Fibroblast of lung (primary cell): ENCODE measurements around the gene PTH. TPM values are rescaled to one million over a fixed set of nuclear protein-coding genes. Genes with fewer than 3 reads are reported as not detected.

Experiments
- DNase-seq, 2 donors: peaks; one replicate each; pipeline versions ENCODE4 v3.0.0 to v3.0.0-alpha.2; 2010; ENCODE audit warnings: low read depth in 2 of 2
- H2AFZ ChIP-seq: 2 replicates; pipeline ENCODE4 v1.5.1; 2012; ENCODE audit warnings: low read length, control low read depth, inconsistent platforms
- H3K27ac ChIP-seq: 2 replicates; pipeline ENCODE4 v1.5.1; 2011; ENCODE audit warnings: low read length, control low read depth; ENCODE audit not compliant: insufficient read depth
- H3K27me3 ChIP-seq: 2 replicates; pipeline ENCODE4 v1.5.1; 2011; ENCODE audit warnings: mild to moderate bottlenecking, low read length; ENCODE audit not compliant: control insufficient read depth, insufficient read depth
- H3K36me3 ChIP-seq: 2 replicates; pipeline ENCODE4 v1.5.1; 2011; ENCODE audit warnings: low read length; ENCODE audit not compliant: control insufficient read depth, insufficient read depth
- H3K4me1 ChIP-seq: 2 replicates; pipeline ENCODE4 v1.5.1; 2011; ENCODE audit warnings: low read length; ENCODE audit not compliant: control insufficient read depth, insufficient read depth; ENCODE audit errors: extremely low read depth
- H3K4me2 ChIP-seq: 2 replicates; pipeline ENCODE4 v1.5.1; 2011; ENCODE audit warnings: low read length, control low read depth; ENCODE audit not compliant: insufficient read depth; ENCODE audit errors: extremely low read depth
- H3K4me3 ChIP-seq, 4 experiments: fragments of 200-600 bp in 1 of 4; sonication (generic) in 1 of 4; replicated peaks in 1 of 4; 2 replicates each; pipeline ENCODE4 v1.5.1; 2011 to 2016; ENCODE audit warnings: low read length in 4 of 4, low read depth in 3 of 4, mild to moderate bottlenecking in 3 of 4, control low read depth in 2 of 4, inconsistent platforms in 1 of 4, mixed read lengths in 1 of 4; ENCODE audit not compliant: insufficient read depth in 1 of 4; ENCODE audit errors: control extremely low read depth in 1 of 4
- H3K79me2 ChIP-seq: 2 replicates; pipeline ENCODE4 v1.5.1; 2012; ENCODE audit warnings: mild to moderate bottlenecking, low read length, inconsistent platforms; ENCODE audit not compliant: control insufficient read depth, insufficient read depth
- H3K9ac ChIP-seq: 2 replicates; pipeline ENCODE4 v1.5.1; 2011; ENCODE audit warnings: mild to moderate bottlenecking, low read length, control low read depth; ENCODE audit not compliant: insufficient read depth
- H3K9me3 ChIP-seq: 2 replicates; pipeline ENCODE4 v1.5.1; 2012; ENCODE audit warnings: low read depth, low read length; ENCODE audit not compliant: control insufficient read depth, insufficient read depth
- H4K20me1 ChIP-seq: 2 replicates; pipeline ENCODE4 v1.5.1; 2011; ENCODE audit warnings: low read length; ENCODE audit not compliant: control insufficient read depth, insufficient read depth; ENCODE audit errors: extremely low read depth
- CTCF ChIP-seq, 2 donors: IDR thresholded peaks in 1 of 2; conservative IDR thresholded peaks in 1 of 2; 1 replicate in 1 of 2; 2 replicates in 1 of 2; pipeline ENCODE4 v1.5.1; 2011 to 2012; ENCODE audit warnings: low read length in 2 of 2, control low read depth in 1 of 2, inconsistent platforms in 1 of 2, low read depth in 1 of 2, mild to moderate bottlenecking in 1 of 2
- EZH2 ChIP-seq: IDR thresholded peaks from 2 replicates; pipeline ENCODE4 v1.5.1; 2012; ENCODE audit warnings: low read length, control low read depth, mild to moderate bottlenecking; ENCODE audit errors: missing control alignments
- polyA minus RNA-seq: library from RNA; depleted of rRNA, polyadenylated mRNA; stranded (reverse); fragments of >200 nt; gene quantifications from 2 replicates; pipeline ENCODE4 v1.2.3, GENCODE V29; 2011; ENCODE audit warnings: low replicate concordance
- polyA plus RNA-seq, 2 donors: library from polyadenylated mRNA; depleted of rRNA in 1 of 2; stranded (reverse) in 1 of 2; unstranded in 1 of 2; fragments of >200 nt; gene quantifications; 2 replicates each; pipeline ENCODE4 v1.2.1, GENCODE V29; 2011 to 2012; ENCODE audit warnings: missing spikeins in 1 of 2
- total RNA-seq: library from RNA; depleted of rRNA; stranded (reverse); fragments of >200 nt; gene quantifications from 2 replicates; pipeline ENCODE4 v1.2.1, GENCODE V29; 2014

Gene PTH
- not detected in 2 replicates for total RNA-seq
- polyA plus RNA-seq, result not detected in 2 replicates
- polyA plus RNA-seq (2012), result not detected in 2 replicates
- polyA minus RNA-seq, result not detected in 2 replicates

DNA sequence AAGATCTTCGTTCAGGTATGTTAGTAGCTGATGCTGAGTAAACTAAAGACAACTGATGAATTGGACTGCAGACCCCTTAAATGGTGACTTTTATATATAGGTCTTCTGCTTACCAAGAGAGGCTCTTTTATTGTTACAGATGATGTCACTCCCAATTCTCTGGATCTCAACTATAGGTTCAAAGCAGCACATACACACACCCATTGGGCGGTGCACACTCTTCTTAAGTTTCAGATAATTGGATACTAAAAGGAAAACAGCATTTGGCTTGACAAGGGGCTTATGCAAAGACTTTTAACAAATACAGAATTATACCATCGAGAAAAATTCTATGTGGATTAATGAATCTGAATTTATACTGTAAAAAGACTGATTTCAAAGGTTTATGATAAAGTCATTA is at the start of gene PTH:
Gene PTH (minus strand): TSS at position 69 of the 400 bp plus-strand sequence. CDS start 3,142 bp downstream, outside the sequence.
- TF ChIP-seq EZH2 (no peak), CTCF (conservative IDR thresholded peaks at IDR 0.05 in 1 of 2, IDR thresholded peaks at IDR 0.05 in 1 of 2; ENCODE audit: low read depth in 1 of 2, low read length in 2 of 2) (no peak)
- H3K27ac ChIP-seq, result no peak within 1 kb of the TSS
- H3K79me2 ChIP-seq, result no peaks in the 10 kb centered on the region
- H2AFZ ChIP-seq, result no peak within 1 kb of the TSS
- H3K27me3 ChIP-seq, result no peaks in the 10 kb centered on the region
- H3K36me3 ChIP-seq, result no peaks in the 10 kb centered on the region
- no peak within 1 kb of the TSS for H3K4me2 ChIP-seq
- no peak within 1 kb of the TSS for H3K9ac ChIP-seq
- no peak for DNase-seq
- no peaks in the 10 kb centered on the region for H3K4me1 ChIP-seq
- H3K9me3 ChIP-seq, result no peaks in the 10 kb centered on the region
- H3K4me3 ChIP-seq, result no peak within 1 kb of the TSS
- H4K20me1 ChIP-seq, result no peaks in the 10 kb centered on the region

DNA sequence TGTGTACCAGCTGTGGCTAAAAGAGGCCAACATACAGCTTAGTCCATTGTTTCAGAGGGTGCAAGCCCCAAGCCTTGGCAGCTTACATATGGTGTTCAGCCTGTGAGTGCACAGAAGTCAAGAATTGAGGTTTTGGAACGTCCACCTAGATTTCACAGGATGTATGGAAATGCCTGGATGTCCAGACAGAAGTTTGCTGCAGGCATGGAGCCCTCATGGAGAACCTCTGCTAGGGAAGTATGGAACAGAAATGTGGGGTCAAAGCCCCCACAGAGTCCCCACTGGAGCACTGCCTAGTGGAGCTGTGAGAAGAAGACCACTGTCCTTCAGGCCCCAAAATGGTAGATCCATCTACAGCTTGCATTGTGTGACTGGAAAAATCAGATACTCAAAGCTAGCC is 42.2 kb upstream of the PTH start:
- Histone ChIP-seq H3K4me2 (no peak overlapping the region), H3K4me1 (no peaks in the 10 kb centered on the region), H2AFZ (no peak overlapping the region), H3K9me3 (no peaks in the 10 kb centered on the region), H3K4me3 (no peak overlapping the region), H3K27me3 (no peaks in the 10 kb centered on the region), H3K27ac (no peak overlapping the region), H3K9ac (no peak overlapping the region), H4K20me1 (no peaks in the 10 kb centered on the region), H3K79me2 (no peaks in the 10 kb centered on the region), H3K36me3 (no peaks in the 10 kb centered on the region)
- TF ChIP-seq CTCF (conservative IDR thresholded peaks at IDR 0.05 in 1 of 2, IDR thresholded peaks at IDR 0.05 in 1 of 2; ENCODE audit: low read depth in 1 of 2, low read length in 2 of 2), result no peak
- TF ChIP-seq EZH2, result no peak
- DNase-seq, result no peak

GRCh38 chr11:13535819-13536218 is 40.0 kb upstream of the PTH start:
- DNase-seq, result no peak
- Histone ChIP-seq H3K27ac (no peak overlapping the region), H3K79me2 (no peaks in the 10 kb centered on the region), H3K36me3 (no peaks in the 10 kb centered on the region), H3K9me3 (no peaks in the 10 kb centered on the region), H3K4me1 (no peaks in the 10 kb centered on the region), H3K9ac (no peak overlapping the region), H3K4me3 (no peak overlapping the region), H2AFZ (no peak overlapping the region), H3K27me3 (no peaks in the 10 kb centered on the region), H4K20me1 (no peaks in the 10 kb centered on the region), H3K4me2 (no peak overlapping the region)
- no peak for TF ChIP-seq CTCF (conservative IDR thresholded peaks at IDR 0.05 in 1 of 2, IDR thresholded peaks at IDR 0.05 in 1 of 2; ENCODE audit: low read depth in 1 of 2, low read length in 2 of 2)
- no peak for TF ChIP-seq EZH2
